LNCAP (cell line): ENCODE data around the gene STEEP1.

Experiments
- TF ChIP-seq, protein P1 (sequence below): fragments of 450-650 bp; IDR thresholded peaks from 2 replicates; pipeline ENCODE4 v1.5.1; 2017; ENCODE audit warnings: mild to moderate bottlenecking

STEEP1 gene

DNA sequence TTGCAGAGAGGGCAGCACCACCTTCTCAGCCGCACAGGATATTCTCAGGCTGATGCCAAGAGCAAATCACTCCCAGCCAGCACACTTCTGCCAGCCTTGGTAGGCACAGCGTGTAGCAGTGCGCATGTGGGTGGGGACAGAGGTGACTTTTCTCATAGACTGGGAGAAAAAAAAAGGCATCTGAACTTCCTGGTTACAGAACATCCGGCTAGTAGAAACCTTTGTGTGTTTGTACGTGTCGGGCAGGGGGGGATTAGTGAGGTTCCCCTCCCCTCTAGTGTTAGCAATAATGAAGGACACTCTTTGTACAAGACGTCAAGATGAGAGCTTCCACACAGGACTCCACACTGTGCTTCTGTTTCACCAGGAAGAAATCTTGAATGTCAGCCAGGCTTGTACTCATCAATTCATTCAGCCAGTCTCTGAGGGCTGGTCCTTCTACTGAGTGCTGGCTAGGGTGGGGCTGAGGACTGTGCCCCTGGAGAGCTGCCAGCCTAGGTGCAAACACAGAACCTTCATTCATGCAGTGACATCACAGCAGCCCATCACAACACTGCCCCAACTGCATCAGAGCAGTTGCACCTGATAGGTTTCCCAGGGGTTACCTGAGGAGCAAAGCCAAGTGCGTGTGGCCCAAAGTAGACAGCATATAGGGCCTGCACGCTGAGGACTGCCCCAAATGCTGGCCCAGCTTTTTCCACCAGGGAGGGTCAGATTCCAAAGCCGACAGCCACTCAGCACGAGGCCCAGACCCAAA, 62.3 kb downstream of the STEEP1 start:
- TF ChIP-seq, protein P1, sequence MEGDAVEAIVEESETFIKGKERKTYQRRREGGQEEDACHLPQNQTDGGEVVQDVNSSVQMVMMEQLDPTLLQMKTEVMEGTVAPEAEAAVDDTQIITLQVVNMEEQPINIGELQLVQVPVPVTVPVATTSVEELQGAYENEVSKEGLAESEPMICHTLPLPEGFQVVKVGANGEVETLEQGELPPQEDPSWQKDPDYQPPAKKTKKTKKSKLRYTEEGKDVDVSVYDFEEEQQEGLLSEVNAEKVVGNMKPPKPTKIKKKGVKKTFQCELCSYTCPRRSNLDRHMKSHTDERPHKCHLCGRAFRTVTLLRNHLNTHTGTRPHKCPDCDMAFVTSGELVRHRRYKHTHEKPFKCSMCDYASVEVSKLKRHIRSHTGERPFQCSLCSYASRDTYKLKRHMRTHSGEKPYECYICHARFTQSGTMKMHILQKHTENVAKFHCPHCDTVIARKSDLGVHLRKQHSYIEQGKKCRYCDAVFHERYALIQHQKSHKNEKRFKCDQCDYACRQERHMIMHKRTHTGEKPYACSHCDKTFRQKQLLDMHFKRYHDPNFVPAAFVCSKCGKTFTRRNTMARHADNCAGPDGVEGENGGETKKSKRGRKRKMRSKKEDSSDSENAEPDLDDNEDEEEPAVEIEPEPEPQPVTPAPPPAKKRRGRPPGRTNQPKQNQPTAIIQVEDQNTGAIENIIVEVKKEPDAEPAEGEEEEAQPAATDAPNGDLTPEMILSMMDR: no peak

DNA sequence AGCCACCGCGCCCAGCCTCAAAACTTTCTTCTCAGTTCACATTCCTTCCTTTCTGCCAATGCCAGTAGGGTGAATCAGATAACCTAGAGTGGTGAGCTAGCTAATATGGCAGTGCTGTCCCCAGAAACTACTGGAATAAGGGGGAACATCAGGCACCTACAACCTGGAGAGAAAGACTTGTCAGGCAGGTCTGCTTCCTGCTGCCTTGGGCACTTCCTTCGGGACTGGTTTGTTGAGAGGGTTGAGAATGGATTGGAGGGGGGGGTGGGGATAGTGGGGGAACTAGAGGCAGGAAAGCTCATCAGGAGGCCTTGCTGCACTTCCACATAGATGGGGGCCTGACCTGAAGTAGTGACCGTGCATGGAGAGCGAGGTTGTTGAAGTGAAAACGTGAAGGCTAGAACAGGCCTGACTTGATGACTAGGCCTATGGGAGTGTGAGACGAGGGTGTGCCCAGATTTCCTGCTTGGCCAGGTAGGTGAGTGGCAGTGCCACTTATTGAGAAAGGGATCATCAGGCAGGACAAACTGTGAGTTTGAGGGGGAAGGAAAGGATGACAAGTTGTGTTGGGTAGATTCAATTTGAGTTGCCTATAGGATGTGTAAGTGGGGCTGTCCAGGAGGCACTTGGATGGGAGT, 63.6 kb downstream of the STEEP1 start:
- TF ChIP-seq, protein P1: no peak

DNA sequence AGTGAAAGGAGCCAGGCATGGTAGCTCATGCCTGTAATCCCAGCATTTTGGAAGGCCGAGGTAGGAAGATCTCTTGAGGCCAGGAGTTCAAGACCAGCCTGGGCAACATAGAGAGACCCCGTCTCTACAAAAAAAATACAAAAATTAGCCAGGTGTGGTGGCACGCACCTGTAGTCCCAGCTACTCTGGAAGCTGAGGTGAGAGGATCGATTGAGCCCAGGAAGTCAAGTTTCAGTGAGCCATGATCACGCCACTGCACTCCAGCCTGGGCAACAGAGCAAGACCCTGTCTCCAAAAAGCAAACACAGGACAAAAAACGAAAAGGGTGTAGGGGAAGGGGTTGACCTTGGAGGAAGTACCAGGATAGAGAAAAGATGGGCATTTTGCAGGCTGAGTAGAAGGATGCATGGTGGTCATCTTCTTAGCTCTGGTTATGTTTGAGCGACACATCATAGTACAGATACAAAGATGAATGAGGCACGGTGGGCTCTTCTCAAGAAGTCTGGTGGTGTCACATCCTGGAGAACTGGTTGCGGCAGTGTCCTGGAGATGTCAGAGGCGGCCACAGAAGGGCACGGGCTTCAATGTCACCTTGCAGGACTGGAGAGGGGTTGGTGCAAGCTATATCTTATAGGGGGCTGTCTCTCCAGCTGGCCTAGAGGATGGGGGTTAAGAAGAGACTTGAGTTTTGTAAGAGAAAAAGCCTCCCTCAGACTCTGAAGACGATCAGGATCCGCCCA, 65.0 kb downstream of the STEEP1 start:
- TF ChIP-seq, protein P1: no peak

DNA sequence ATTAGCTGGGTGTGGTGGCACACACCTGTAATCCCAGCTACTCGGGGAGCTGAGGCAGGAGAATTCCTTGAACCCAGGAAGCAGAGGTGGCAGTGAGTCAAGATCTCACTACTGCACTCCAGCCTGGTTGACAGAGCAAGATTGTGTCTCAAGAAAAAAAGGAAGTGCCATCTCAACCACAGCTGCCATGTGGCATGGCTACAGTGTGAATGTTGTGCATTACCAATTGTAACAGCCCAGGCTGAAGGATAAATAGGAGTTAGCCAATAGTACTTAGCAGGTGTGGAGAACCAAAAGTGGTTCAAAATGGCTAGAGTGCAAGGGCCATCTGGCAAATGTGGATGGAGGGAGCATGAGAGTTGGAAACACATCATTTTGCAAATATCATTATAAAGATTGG, 68.0 kb downstream of the STEEP1 start:
- TF ChIP-seq, protein P1: no peak

DNA sequence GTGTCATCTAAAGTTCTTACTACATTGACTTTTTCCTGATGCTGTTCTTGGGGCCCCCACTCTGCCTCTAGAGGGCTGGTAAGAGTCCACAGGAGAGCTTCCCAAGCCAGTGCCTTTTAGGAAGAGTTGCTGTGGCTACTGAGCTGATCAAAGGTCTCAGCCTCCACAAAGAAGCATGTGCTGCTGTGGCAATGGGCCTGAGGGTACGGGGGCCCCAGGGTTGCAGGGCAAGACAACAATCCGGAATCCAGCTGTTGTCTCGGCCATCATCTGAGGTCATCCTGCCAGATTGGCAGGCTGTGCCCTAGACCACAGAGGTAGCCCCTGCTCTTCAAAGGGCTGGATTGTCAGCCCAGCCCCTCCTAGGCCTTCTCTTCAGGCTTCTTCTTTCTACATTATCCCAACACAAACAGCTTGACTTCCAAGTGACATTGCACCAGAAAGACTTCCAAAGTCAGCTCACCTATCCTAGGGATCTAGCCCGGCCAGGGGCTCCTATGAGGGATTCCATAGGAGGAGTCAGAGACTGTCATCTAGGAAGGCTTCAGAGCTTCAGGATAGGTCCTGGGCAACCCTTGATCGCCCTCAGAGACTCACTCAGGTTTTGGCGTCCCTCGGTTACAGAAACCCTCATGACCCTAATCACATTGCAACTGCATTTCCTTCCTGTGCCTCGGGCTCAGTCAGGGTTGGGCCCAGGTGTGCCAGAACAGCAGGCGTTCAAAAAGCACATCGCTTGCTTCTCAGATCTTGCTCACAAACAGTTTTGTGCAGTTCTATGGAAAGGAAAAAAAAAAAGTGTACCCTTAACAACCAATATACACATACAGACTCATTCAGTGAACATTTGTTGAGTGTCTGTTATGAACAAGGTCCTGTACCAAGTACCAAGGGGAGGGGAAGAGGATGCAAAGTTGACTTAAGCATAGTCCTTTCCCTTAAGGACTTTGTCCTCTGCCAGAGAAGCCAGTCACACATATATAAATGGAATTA, 69.2 kb downstream of the STEEP1 start:
- TF ChIP-seq, protein P1: no peak

DNA sequence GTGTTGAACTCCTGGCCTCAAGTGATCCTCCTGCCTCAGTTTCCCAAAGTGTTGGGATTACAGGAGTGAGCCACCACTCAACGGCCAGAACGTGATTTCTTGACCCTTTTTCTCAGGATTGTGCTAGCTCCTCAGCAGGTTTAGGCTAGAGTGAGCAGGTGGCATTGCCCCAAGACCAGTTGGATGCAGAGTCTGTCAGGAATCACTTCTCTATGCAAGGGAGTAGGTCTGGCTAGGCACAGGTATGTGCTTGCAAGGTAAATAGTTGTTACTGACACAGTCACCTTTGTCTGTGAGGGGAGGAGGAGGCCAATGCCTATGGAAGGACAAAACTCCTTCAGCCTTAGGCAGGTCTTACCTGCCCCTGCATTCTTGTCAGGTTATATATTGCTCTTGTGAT, 72.7 kb downstream of the STEEP1 start:
- TF ChIP-seq, protein P1: no peak
